ENCODE measurements around the gene ABTB2. TPM values are rescaled to one million over a fixed set of nuclear protein-coding genes. Genes with fewer than 3 reads are reported as not detected.

Gene ABTB2
- polyA plus RNA-seq, 1 donor from 2014 or later, result 0.68 TPM

DNA sequence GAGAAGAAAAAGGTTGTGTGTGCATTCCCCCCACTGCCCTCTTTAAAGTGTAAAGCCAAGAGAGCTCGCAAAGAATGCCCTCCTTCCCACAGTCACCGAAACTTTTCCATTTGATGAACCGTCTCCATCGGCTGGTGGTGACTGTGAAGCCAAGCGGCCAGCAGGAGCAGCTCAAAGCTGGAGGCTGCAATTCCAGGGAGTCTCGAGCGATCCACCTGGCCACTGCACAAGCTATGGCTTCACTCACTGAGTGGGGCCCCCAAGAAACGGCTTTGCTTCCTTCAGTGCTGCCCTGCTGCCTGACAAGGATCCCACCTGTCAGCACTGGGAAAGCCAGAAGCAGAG is 117.7 kb downstream of the ABTB2 start:
- Histone ChIP-seq H3K27ac (ENCODE audit: low read length) (no peak overlapping the region), H3K27me3 (ENCODE audit: insufficient read depth, low read depth, low read length) (no peaks in the 10 kb centered on the region), H3K79me2 (replicated peaks; ENCODE audit: insufficient read depth, low read length) (no peaks in the 10 kb centered on the region), H2AFZ (ENCODE audit: low read depth, low read length) (no peak overlapping the region), H3K4me2 (ENCODE audit: low read length) (no peak overlapping the region), H3K4me3 (ENCODE audit: low read length) (no peak overlapping the region), H3K9ac (ENCODE audit: low read length) (no peak overlapping the region), H4K20me1 (ENCODE audit: insufficient read depth) (no peaks in the 10 kb centered on the region), H3K9me3 (ENCODE audit: low read length) (no peaks in the 10 kb centered on the region), H3K9me2 (ENCODE audit: insufficient read depth, low read length) (no peaks in the 10 kb centered on the region), H3K36me3 (ENCODE audit: insufficient read depth, low read length) (no peaks in the 10 kb centered on the region), H3F3A (ENCODE audit: insufficient read depth, low read length, poor library complexity, severe bottlenecking) (no peaks in the 10 kb centered on the region)
- no peak for TF ChIP-seq TAF1 (IDR thresholded peaks at IDR 0.05; ENCODE audit: low read depth)
- TF ChIP-seq, protein P1, sequence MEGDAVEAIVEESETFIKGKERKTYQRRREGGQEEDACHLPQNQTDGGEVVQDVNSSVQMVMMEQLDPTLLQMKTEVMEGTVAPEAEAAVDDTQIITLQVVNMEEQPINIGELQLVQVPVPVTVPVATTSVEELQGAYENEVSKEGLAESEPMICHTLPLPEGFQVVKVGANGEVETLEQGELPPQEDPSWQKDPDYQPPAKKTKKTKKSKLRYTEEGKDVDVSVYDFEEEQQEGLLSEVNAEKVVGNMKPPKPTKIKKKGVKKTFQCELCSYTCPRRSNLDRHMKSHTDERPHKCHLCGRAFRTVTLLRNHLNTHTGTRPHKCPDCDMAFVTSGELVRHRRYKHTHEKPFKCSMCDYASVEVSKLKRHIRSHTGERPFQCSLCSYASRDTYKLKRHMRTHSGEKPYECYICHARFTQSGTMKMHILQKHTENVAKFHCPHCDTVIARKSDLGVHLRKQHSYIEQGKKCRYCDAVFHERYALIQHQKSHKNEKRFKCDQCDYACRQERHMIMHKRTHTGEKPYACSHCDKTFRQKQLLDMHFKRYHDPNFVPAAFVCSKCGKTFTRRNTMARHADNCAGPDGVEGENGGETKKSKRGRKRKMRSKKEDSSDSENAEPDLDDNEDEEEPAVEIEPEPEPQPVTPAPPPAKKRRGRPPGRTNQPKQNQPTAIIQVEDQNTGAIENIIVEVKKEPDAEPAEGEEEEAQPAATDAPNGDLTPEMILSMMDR (IDR thresholded peaks at IDR 0.05; ENCODE audit: poor library complexity, severe bottlenecking), result no peak
- no peak for TF ChIP-seq POLR2AphosphoS5 (IDR thresholded peaks at IDR 0.05)
- no peak for TF ChIP-seq SMC3 (conservative IDR thresholded peaks at IDR 0.05; ENCODE audit: poor library complexity)
- TF ChIP-seq RAD21 (conservative IDR thresholded peaks at IDR 0.05), result no peak
- TF ChIP-seq EZH2 (IDR thresholded peaks at IDR 0.05; ENCODE audit: borderline replicate concordance, insufficient read depth, low read length, poor library complexity, severe bottlenecking), result no peak
- no peak for TF ChIP-seq EP300 (conservative IDR thresholded peaks at IDR 0.05; ENCODE audit: poor library complexity, severe bottlenecking)
- TF ChIP-seq, protein P2, sequence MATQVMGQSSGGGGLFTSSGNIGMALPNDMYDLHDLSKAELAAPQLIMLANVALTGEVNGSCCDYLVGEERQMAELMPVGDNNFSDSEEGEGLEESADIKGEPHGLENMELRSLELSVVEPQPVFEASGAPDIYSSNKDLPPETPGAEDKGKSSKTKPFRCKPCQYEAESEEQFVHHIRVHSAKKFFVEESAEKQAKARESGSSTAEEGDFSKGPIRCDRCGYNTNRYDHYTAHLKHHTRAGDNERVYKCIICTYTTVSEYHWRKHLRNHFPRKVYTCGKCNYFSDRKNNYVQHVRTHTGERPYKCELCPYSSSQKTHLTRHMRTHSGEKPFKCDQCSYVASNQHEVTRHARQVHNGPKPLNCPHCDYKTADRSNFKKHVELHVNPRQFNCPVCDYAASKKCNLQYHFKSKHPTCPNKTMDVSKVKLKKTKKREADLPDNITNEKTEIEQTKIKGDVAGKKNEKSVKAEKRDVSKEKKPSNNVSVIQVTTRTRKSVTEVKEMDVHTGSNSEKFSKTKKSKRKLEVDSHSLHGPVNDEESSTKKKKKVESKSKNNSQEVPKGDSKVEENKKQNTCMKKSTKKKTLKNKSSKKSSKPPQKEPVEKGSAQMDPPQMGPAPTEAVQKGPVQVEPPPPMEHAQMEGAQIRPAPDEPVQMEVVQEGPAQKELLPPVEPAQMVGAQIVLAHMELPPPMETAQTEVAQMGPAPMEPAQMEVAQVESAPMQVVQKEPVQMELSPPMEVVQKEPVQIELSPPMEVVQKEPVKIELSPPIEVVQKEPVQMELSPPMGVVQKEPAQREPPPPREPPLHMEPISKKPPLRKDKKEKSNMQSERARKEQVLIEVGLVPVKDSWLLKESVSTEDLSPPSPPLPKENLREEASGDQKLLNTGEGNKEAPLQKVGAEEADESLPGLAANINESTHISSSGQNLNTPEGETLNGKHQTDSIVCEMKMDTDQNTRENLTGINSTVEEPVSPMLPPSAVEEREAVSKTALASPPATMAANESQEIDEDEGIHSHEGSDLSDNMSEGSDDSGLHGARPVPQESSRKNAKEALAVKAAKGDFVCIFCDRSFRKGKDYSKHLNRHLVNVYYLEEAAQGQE (IDR thresholded peaks at IDR 0.05; ENCODE audit: borderline replicate concordance), result no peak
- TF ChIP-seq MXI1 (conservative IDR thresholded peaks at IDR 0.05; ENCODE audit: poor library complexity, severe bottlenecking), result no peak

DNA sequence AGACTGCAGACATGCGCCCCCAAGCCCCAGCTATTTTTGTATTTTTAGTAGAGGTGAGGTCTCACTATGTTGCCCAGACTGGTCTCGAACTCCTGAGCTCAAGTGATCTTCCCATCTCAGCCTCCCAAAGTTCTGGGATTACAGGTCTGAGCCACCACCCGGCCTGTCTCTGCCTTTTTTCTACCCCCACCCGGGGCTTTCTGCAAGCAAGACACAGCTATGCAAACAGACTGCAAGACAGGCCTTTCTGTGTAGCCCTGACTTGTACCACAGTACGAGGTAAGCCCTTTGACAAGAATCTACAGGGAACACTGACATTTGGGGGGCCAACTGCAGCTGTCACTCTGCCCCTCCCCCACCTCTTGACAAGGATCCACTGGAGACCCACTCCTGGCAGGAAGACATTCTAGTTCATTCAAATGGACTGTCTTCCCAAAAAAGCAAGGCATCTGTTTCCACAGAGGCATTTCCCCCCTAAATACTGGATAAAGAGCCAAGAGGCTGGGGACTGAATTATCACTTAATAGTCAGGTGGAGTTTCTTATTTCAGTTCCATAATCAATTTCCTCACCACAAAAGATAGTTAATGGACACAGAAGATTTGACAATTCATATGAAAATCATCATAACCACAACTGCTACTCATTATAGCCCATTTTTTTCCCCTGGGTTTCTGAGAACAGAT is 118.2 kb downstream of the ABTB2 start:
- Histone ChIP-seq H3K79me2 (replicated peaks; ENCODE audit: insufficient read depth, low read length) (no peaks in the 10 kb centered on the region), H3K9me3 (ENCODE audit: low read length) (no peaks in the 10 kb centered on the region), H3K36me3 (ENCODE audit: insufficient read depth, low read length) (no peaks in the 10 kb centered on the region), H4K20me1 (ENCODE audit: insufficient read depth) (no peaks in the 10 kb centered on the region), H3K27me3 (ENCODE audit: insufficient read depth, low read depth, low read length) (no peaks in the 10 kb centered on the region), H3K9me2 (ENCODE audit: insufficient read depth, low read length) (no peaks in the 10 kb centered on the region), H2AFZ (ENCODE audit: low read depth, low read length) (no peak overlapping the region), H3F3A (ENCODE audit: insufficient read depth, low read length, poor library complexity, severe bottlenecking) (no peaks in the 10 kb centered on the region), H3K27ac (ENCODE audit: low read length) (no peak overlapping the region), H3K4me3 (ENCODE audit: low read length) (no peak overlapping the region), H3K4me2 (ENCODE audit: low read length) (no peak overlapping the region), H3K9ac (ENCODE audit: low read length) (no peak overlapping the region)
- TF ChIP-seq, protein P1 (IDR thresholded peaks at IDR 0.05; ENCODE audit: poor library complexity, severe bottlenecking), result no peak
- TF ChIP-seq POLR2AphosphoS5 (IDR thresholded peaks at IDR 0.05) (no peak), SMC3 (conservative IDR thresholded peaks at IDR 0.05; ENCODE audit: poor library complexity) (no peak), MXI1 (conservative IDR thresholded peaks at IDR 0.05; ENCODE audit: poor library complexity, severe bottlenecking) (no peak), EZH2 (IDR thresholded peaks at IDR 0.05; ENCODE audit: borderline replicate concordance, insufficient read depth, low read length, poor library complexity, severe bottlenecking) (no peak), RAD21 (conservative IDR thresholded peaks at IDR 0.05) (no peak), TAF1 (IDR thresholded peaks at IDR 0.05; ENCODE audit: low read depth) (no peak), EP300 (conservative IDR thresholded peaks at IDR 0.05; ENCODE audit: poor library complexity, severe bottlenecking) (no peak)
- TF ChIP-seq, protein P2 (IDR thresholded peaks at IDR 0.05; ENCODE audit: borderline replicate concordance), result no peak

All from neural cell (in vitro differentiated cells).